Sigmoid colon (tissue), 7 donors: ENCODE data around the gene THRB. TPM values are rescaled to one million over a fixed set of nuclear protein-coding genes. Genes with fewer than 3 reads are reported as not detected.

Experiments used
- DNase-seq: peaks from one replicate; pipeline ENCODE4 v3.0.0-alpha.2; 2019
- H3K27ac ChIP-seq, 4 donors: fragments of 200-600 bp; sonication (generic); one replicate each; pipeline ENCODE4 v1.5.1; 2016 to 2019; ENCODE audit warnings: mild to moderate bottlenecking in 1 of 4
- H3K27me3 ChIP-seq, 3 donors: fragments of 200-600 bp; sonication (generic); one replicate each; pipeline ENCODE4 v1.5.1; 2019; ENCODE audit warnings: mild to moderate bottlenecking in 1 of 3
- H3K36me3 ChIP-seq, 4 donors: fragments of 200-600 bp; sonication (generic); one replicate each; pipeline ENCODE4 v1.5.1; 2016 to 2019
- H3K4me1 ChIP-seq, 4 donors: fragments of 200-600 bp; sonication (generic); one replicate each; pipeline ENCODE4 v1.5.1; 2017 to 2019
- H3K4me3 ChIP-seq, 4 donors: fragments of 200-600 bp; sonication (generic); one replicate each; pipeline ENCODE4 v1.5.1; 2017 to 2019; ENCODE audit warnings: mild to moderate bottlenecking in 2 of 4, moderate library complexity in 1 of 4
- H3K9me3 ChIP-seq, 4 donors: fragments of 200-600 bp in 3 of 4; sonication (generic) in 3 of 4; one replicate each; pipeline versions ENCODE4 v1.5.1 to v1.6.1; 2013 to 2019
- EP300 ChIP-seq, 4 donors: sonication (generic); formaldehyde crosslinking; IDR thresholded peaks; one replicate each; pipeline ENCODE4 v1.6.1; 2017; ENCODE audit warnings: antibody characterized with exemption in 4 of 4
- POLR2A ChIP-seq, 2 donors: fragments of 450-650 bp; IDR thresholded peaks; one replicate each; pipeline ENCODE4 v1.6.1; 2016; ENCODE audit warnings: antibody characterized with exemption in 2 of 2, mild to moderate bottlenecking in 2 of 2, moderate library complexity in 2 of 2
- POLR2AphosphoS5 ChIP-seq, 4 donors: sonication (generic); formaldehyde crosslinking; IDR thresholded peaks; one replicate each; pipeline ENCODE4 v1.6.1; 2017; ENCODE audit warnings: antibody characterized with exemption in 4 of 4
- WGBS, 2 donors: extraction: QIAGEN DNeasy Blood & Tissue Kit; methylation state at CpG; one replicate each; pipeline ENCODE4 v1.1.7; 2013; 5-methylcytosine and 5-hydroxymethylcytosine counted together
- intact Hi-C: fragments of 100-400 bp; cut with DNase I; formaldehyde crosslinking; loops from one replicate; pipeline ENCODE4 v1.15.1; 2023
- polyA plus RNA-seq, 3 donors: library from polyadenylated mRNA; stranded (reverse); fragments of 200-250 nt; gene quantifications; one replicate each; pipeline ENCODE4 v1.2.3, GENCODE V29; 2013
- total RNA-seq, 4 donors: library from RNA; depleted of rRNA; stranded (reverse); fragments of >200 nt; gene quantifications; one replicate each; pipeline ENCODE4 v1.1.0, GENCODE V29; 2016
- TF ChIP-seq, protein P1 (sequence below), 4 experiments: fragments of 450-650 bp in 3 of 4; fragments of 200-600 bp in 1 of 4; IDR thresholded peaks; one replicate each; pipeline ENCODE4 v1.5.1; 2016 to 2019; ENCODE audit warnings: antibody characterized with exemption in 4 of 4, mild to moderate bottlenecking in 3 of 4, moderate library complexity in 2 of 4
- donor health status: healthy with polysubstance abuse.
- donor health status: Bipolar disorder and iron deficiency.
- donor health status: healthy.

Gene THRB
- total and polyA plus RNA-seq, 7 donors: 7.2 to 49.5 (median 29.7) TPM

DNA sequence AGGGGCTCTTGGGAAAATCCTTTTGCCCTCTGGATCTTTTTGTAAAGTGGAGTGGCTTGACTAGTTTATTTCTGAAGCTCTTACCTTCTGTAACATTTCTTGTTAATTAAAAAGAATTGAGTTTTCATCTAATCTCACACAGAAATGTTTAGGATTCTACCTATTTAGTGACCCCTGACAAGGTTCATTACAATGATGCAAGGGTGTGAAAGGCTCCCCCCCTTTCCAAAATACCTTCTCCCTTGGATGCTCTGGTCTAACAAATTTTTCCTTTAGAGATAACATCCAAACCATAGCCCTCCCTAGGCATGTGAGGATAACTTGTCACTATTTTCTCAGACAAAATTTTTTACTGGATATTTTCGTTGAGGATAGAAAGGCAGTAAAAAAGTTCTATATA lies 223.9 kb downstream of the THRB start:
- intact Hi-C loops: no loop called here
- 67 to 69% methylated on average over 1 of the region's 1 CpG for WGBS, 2 donors
- Histone ChIP-seq H3K9me3 (no peaks in the 10 kb centered on the region), H3K27ac (peak overlapping the region in 3 of 4 donors; percentile 12 to 47 (median 35)), H3K4me3 (no peak overlapping the region), H3K27me3 (no peaks in the 10 kb centered on the region), H3K4me1 (peaks cover 0 to 31% (median 23%) of the 10 kb centered on the region in 4 donors), H3K36me3 (no peaks in the 10 kb centered on the region)
- DNase-seq: no peak
- TF ChIP-seq, protein P1, sequence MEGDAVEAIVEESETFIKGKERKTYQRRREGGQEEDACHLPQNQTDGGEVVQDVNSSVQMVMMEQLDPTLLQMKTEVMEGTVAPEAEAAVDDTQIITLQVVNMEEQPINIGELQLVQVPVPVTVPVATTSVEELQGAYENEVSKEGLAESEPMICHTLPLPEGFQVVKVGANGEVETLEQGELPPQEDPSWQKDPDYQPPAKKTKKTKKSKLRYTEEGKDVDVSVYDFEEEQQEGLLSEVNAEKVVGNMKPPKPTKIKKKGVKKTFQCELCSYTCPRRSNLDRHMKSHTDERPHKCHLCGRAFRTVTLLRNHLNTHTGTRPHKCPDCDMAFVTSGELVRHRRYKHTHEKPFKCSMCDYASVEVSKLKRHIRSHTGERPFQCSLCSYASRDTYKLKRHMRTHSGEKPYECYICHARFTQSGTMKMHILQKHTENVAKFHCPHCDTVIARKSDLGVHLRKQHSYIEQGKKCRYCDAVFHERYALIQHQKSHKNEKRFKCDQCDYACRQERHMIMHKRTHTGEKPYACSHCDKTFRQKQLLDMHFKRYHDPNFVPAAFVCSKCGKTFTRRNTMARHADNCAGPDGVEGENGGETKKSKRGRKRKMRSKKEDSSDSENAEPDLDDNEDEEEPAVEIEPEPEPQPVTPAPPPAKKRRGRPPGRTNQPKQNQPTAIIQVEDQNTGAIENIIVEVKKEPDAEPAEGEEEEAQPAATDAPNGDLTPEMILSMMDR (IDR thresholded peaks at IDR 0.05): no peak
- TF ChIP-seq EP300 (IDR thresholded peaks at IDR 0.05): no peak
- TF ChIP-seq POLR2A (IDR thresholded peaks at IDR 0.05): no peak
- no peak for TF ChIP-seq POLR2AphosphoS5 (IDR thresholded peaks at IDR 0.05)

DNA sequence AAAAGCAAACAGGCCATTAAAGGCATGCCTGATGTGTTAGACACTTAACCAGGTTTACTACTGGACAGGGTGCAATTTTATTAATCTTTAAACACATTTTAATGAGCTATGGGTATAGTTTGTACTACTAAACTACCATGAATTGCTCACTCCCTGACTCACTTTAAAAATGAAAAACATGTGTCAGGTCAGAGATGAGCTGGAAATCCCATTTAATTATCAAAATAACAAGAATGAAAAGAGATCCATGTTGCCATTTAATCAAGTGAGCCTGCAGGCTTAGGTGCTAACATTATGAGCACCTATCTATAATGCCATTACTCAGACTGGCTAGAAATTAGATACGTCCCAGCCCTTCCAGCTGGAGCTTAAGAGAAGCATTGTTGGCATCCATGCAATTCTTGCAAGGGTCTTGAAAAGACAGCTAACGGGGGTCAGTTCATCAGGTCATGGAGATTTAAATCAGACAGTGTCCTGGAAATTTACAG lies 224.4 kb downstream of the THRB start:
- Histone ChIP-seq H3K9me3 (no peaks in the 10 kb centered on the region), H3K4me3 (no peak overlapping the region), H3K4me1 (peaks cover 0 to 31% (median 23%) of the 10 kb centered on the region in 4 donors), H3K27me3 (no peaks in the 10 kb centered on the region), H3K27ac (peak overlapping the region in 3 of 4 donors; percentile 12 to 47 (median 35)), H3K36me3 (no peaks in the 10 kb centered on the region)
- 84 to 92% methylated on average over 2 of the region's 2 CpGs for WGBS, 2 donors
- TF ChIP-seq, protein P1 (IDR thresholded peaks at IDR 0.05): no peak
- no peak for TF ChIP-seq EP300 (IDR thresholded peaks at IDR 0.05)
- TF ChIP-seq POLR2AphosphoS5 (IDR thresholded peaks at IDR 0.05): no peak
- no peak for DNase-seq
- intact Hi-C loops: no loop called here

DNA sequence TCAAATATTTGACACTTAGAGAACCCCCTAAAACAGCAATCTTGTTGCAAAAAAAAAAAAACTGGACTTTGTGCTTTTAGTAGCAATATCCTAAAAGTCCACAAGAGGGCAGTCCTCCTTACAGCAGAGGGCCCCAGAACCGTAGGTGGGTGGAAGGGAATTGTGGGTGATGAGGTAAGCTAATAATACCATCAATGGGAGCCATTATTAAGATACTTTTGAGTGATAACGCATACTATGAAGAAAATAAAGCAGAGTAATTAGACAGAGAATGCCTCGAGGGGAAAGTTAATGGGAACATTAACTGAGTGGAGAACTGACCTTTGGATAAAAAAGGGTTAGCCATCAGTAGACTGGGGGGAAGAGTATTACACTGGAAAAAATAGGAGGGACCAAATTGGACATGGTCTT lies 229.9 kb downstream of the THRB start:
- TF ChIP-seq POLR2AphosphoS5 (IDR thresholded peaks at IDR 0.05) (peak in 1 of 4 donors; percentile 19), EP300 (IDR thresholded peaks at IDR 0.05) (no peak), POLR2A (IDR thresholded peaks at IDR 0.05) (no peak)
- TF ChIP-seq, protein P1 (IDR thresholded peaks at IDR 0.05): peak; percentile 31 to 69 (median 64)
- H3K9me3 ChIP-seq: no peaks in the 10 kb centered on the region
- intact Hi-C loops: loop anchor here (2.0 to 5.0 kb wide), 2 partner anchors 230 to 418 kb away; partner anchors contain the start of gene THRB
- no peaks in the 10 kb centered on the region for H3K36me3 ChIP-seq
- peaks cover 0 to 42% (median 28%) of the 10 kb centered on the region in 4 donors for H3K4me1 ChIP-seq
- H3K27ac ChIP-seq: no peak overlapping the region
- no peaks in the 10 kb centered on the region for H3K27me3 ChIP-seq
- whole genome bisulfite sequencing, 2 donors: 32 to 58% methylated on average over 3 of the region's 3 CpGs
- DNase-seq: no peak
- H3K4me3 ChIP-seq: no peak overlapping the region

DNA sequence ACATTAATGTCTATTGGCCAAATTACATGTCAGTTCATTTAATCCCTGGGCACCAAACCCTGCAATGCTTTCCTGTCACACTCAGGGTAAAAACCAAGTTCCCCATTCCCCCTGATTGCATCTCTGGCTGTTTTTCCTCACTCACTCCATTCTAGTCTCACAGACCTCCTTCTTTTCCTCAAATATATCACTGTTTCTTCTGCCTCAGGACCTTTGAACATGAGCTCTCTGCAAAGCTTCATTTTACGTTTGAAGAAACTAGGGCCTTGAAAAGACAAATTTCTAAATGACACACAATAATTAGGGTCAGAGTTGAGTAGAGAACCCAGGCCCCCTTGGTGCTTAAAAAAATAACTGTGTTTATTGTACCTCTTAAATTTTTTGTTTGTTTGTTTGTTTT lies 230.6 kb downstream of the THRB start:
- no peaks in the 10 kb centered on the region for H3K36me3 ChIP-seq
- H3K27me3 ChIP-seq: no peaks in the 10 kb centered on the region
- intact Hi-C loops: loop anchor here (2.0 to 5.0 kb wide), 2 partner anchors 231 to 418 kb away; partner anchors contain the start of gene THRB
- no peak for DNase-seq
- no peaks in the 10 kb centered on the region for H3K9me3 ChIP-seq
- peaks cover 0 to 42% (median 28%) of the 10 kb centered on the region in 4 donors for H3K4me1 ChIP-seq
- no peak overlapping the region for H3K4me3 ChIP-seq
- TF ChIP-seq POLR2AphosphoS5 (IDR thresholded peaks at IDR 0.05) (no peak), EP300 (IDR thresholded peaks at IDR 0.05) (no peak), POLR2A (IDR thresholded peaks at IDR 0.05) (no peak)
- TF ChIP-seq, protein P1 (IDR thresholded peaks at IDR 0.05): no peak
- H3K27ac ChIP-seq: peak overlapping the region in 1 of 4 donors; percentile 50
- WGBS, 2 donors: 92 to 96% methylated on average over 1 of the region's 1 CpG
